Measurements from ENCODE around the gene RUNDC3A. TPM values are rescaled to one million over a fixed set of nuclear protein-coding genes. Genes with fewer than 3 reads are reported as not detected.

RUNDC3A gene
- not detected in 2 replicates for total RNA-seq

GRCh38 chr17:44308320-44308818, at the start of gene RUNDC3A:
Gene RUNDC3A (plus strand): TSS chr17:44308601. CDS start chr17:44308833, 232 bp downstream.

GRCh38 chr17:44267818-44268490, 40.4 kb upstream of the RUNDC3A start, which contains the start of gene SLC4A1:
Gene SLC4A1 (minus strand): TSS chr17:44268135. CDS start chr17:44262866, 5,269 bp downstream.

GRCh38 chr17:44324571-44325275, 16.3 kb downstream of the RUNDC3A start, which contains the start of gene SLC25A39:
Gene SLC25A39 (minus strand): TSS chr17:44324823. CDS start chr17:44323562, 1,261 bp downstream.

GRCh38 chr17:44344939-44345453, 36.6 kb downstream of the RUNDC3A start, which contains the start of gene GRN:
Gene GRN (plus strand): TSS chr17:44345302. CDS start chr17:44349165, 3,863 bp downstream.

GRCh38 chr17:44363613-44364159, 55.3 kb downstream of the RUNDC3A start, which contains the start of gene FAM171A2:
Gene FAM171A2 (minus strand): TSS chr17:44363853. CDS start chr17:44363714, 139 bp downstream.

Other genes with a start within 250 kb of the RUNDC3A start
- 28.9 and 30.1 TPM in 2 replicates for gene LSM12, start 241.9 kb upstream of the RUNDC3A start, total RNA-seq
- gene G6PC3, start 237.9 kb upstream of the RUNDC3A start, total RNA-seq, result 23.5 and 25.1 TPM in 2 replicates
- 66.2 and 79.5 TPM in 2 replicates for gene HDAC5, start 185.0 kb upstream of the RUNDC3A start, total RNA-seq
- 1.00 and 5.1 TPM in 2 replicates for gene HROB, start 166.7 kb upstream of the RUNDC3A start, total RNA-seq
- under 0.01 and 0.25 TPM in 2 replicates for gene ASB16, start 137.9 kb upstream of the RUNDC3A start, total RNA-seq
- 24.5 and 28.1 TPM in 2 replicates for gene TMUB2, start 121.6 kb upstream of the RUNDC3A start, total RNA-seq
- 40.2 and 46.3 TPM in 2 replicates for gene ATXN7L3, start 108.7 kb upstream of the RUNDC3A start, total RNA-seq
- gene UBTF, start 88.9 kb upstream of the RUNDC3A start, total RNA-seq, result 42.6 and 43.5 TPM in 2 replicates
- gene SLC4A1, start 40.5 kb upstream of the RUNDC3A start, total RNA-seq, result not detected in 2 replicates
- gene SLC25A39, start 16.2 kb downstream of the RUNDC3A start, total RNA-seq, result 71.4 and 72.8 TPM in 2 replicates
- gene GRN, start 36.7 kb downstream of the RUNDC3A start, total RNA-seq, result 124 and 289 TPM in 2 replicates
- gene FAM171A2, start 55.3 kb downstream of the RUNDC3A start, total RNA-seq, result 1.8 and 4.0 TPM in 2 replicates
- 0.22 and 1.7 TPM in 2 replicates for gene ITGA2B, start 81.0 kb downstream of the RUNDC3A start, total RNA-seq
- 22.6 and 24.2 TPM in 2 replicates for gene GPATCH8, start 194.8 kb downstream of the RUNDC3A start, total RNA-seq
- gene FZD2, start 248.9 kb downstream of the RUNDC3A start, total RNA-seq, result 11.2 and 31.4 TPM in 2 replicates

All from uterine smooth muscle cell (primary cell).